AG20443 (cell line): ENCODE measurements around the gene STX16.
"Not testable (repeated sequence)": the region's sequence is repeated elsewhere in the genome, so short reads cannot be mapped to it uniquely, and the experiment has no call there.

Source experiments
- DNase-seq: peaks from one replicate; pipeline ENCODE4 v3.0.0; 2012; ENCODE audit warnings: low spot score, mixed read lengths

The STX16 gene

GRCh38 chr20:58636983-58637421 lies 14.1 kb upstream of the STX16 start:
- DNase-seq = no peak

GRCh38 chr20:58637466-58638213 lies 13.4 kb upstream of the STX16 start:
- no peak for DNase-seq

- DNase-seq = no peak
Observed at GRCh38 chr20:58638467-58639181, 12.5 kb upstream of the STX16 start.

GRCh38 chr20:58639182-58640146 lies 11.6 kb upstream of the STX16 start:
- DNase-seq = peak; percentile 38

GRCh38 chr20:58640446-58640845 lies 10.6 kb upstream of the STX16 start:
- peak; percentile 46 for DNase-seq

- no peak for DNase-seq
Observed at GRCh38 chr20:58642441-58642840, 8.6 kb upstream of the STX16 start.

- DNase-seq = not testable (repeated sequence)
Observed at GRCh38 chr20:58642896-58643295, 8.2 kb upstream of the STX16 start.

- DNase-seq = no peak
Observed at GRCh38 chr20:58645412-58645968, 5.6 kb upstream of the STX16 start.

GRCh38 chr20:58646257-58646656 lies 4.8 kb upstream of the STX16 start:
- no peak for DNase-seq

GRCh38 chr20:58646703-58647102 lies 4.4 kb upstream of the STX16 start:
- no peak for DNase-seq

- DNase-seq = no peak
Observed at GRCh38 chr20:58647162-58647795, 3.8 kb upstream of the STX16 start.

- peak; percentile 79 for DNase-seq
Observed at GRCh38 chr20:58647796-58648501, 3.1 kb upstream of the STX16 start.

- DNase-seq = not testable (repeated sequence)
Observed at GRCh38 chr20:58648502-58648825, 2.6 kb upstream of the STX16 start.

GRCh38 chr20:58649288-58650180 lies 1.5 kb upstream of the STX16 start:
- DNase-seq = peak; percentile 36

GRCh38 chr20:58650181-58650775 lies 805 bp upstream of the STX16 start:
- DNase-seq = peak; percentile 47

- DNase-seq = no peak
Observed at GRCh38 chr20:58651559-58651945, 469 bp downstream of the STX16 start.

GRCh38 chr20:58651946-58652605 lies 993 bp downstream of the STX16 start:
- DNase-seq = peak; percentile 81

- no peak for DNase-seq
Observed at GRCh38 chr20:58652606-58653294, 1.7 kb downstream of the STX16 start.
